ENCODE results near the gene AACS. TPM values are rescaled to one million over a fixed set of nuclear protein-coding genes. Genes with fewer than 3 reads are reported as not detected.

AACS gene
- total and polyA plus RNA-seq, 10 of the 15 experiments (the other 5 are each of a cell fraction or from before 2014, with no cell fraction given) = 10.1 to 34.0 (median 21.1) TPM

- SMC1A ChIA-PET (ENCODE audit: uncharacterized antibody, unreplicated experiment) = no interaction called here
- Histone ChIP-seq H3K79me2 (ENCODE audit: control insufficient read depth, insufficient read depth, low read length) (no peaks in the 10 kb centered on the region), H3K9me3 (replicated peaks; ENCODE audit: control insufficient read depth, insufficient read depth, low read length) (no peaks in the 10 kb centered on the region; the same call in 2 of the 3 replicates), H3K4me1 (ENCODE audit: control insufficient read depth, insufficient read depth, low read length) (no peaks in the 10 kb centered on the region), H2AFZ (ENCODE audit: control insufficient read depth, low read depth, low read length) (no peak overlapping the region), H3K27me3 (replicated peaks in 1 of 2; ENCODE audit: control insufficient read depth in 2 of 2, insufficient read depth in 2 of 2, low read length in 1 of 2) (no peaks in the 10 kb centered on the region), H3K27ac (ENCODE audit: control insufficient read depth, insufficient read depth) (no peak overlapping the region), H4K20me1 (ENCODE audit: control insufficient read depth, insufficient read depth) (no peaks in the 10 kb centered on the region), H3K36me3 (ENCODE audit: control insufficient read depth in 2 of 2, insufficient read depth in 2 of 2, low read length in 1 of 2) (no peaks in the 10 kb centered on the region), H3K4me3 (no peak overlapping the region), H3K9ac (ENCODE audit: control insufficient read depth, insufficient read depth, low read length) (no peak overlapping the region), H3K4me2 (ENCODE audit: control insufficient read depth, insufficient read depth) (no peak overlapping the region)
- in situ Hi-C loops (cut with MboI) (no loop called here), intact Hi-C loops (cut with micrococcal nuclease; ENCODE audit: unreplicated experiment) (no loop called here)
- WGBS (ENCODE audit: insufficient coverage, insufficient replicate concordance, low lambda C conversion rate, missing lambda C conversion rate) = 50% methylated on average over 2 of the region's 3 CpGs
- RAD21 ChIA-PET (ENCODE audit: unreplicated experiment) = interaction anchor here (1.6 kb wide), 1 partner anchor 10 kb away, joined by 3 read pairs; no protein-coding TSS in a partner anchor
- FAIRE-seq (no peak), ATAC-seq (no peak), DNase-seq (ENCODE audit: low read depth, low spot score) (no peak)
- TF ChIP-seq EGR1 (IDR thresholded peaks at IDR 0.05; ENCODE audit: borderline replicate concordance in 1 of 2, low read depth in 2 of 2, low read length in 2 of 2) = no peak
- TF ChIP-seq EED (IDR thresholded peaks at IDR 0.05; ENCODE audit: low read depth) = no peak
- peak; percentile 65 for TF ChIP-seq NFYB (IDR thresholded peaks at IDR 0.05; ENCODE audit: insufficient read depth, low read depth, low read length)
- POLR2A ChIA-PET = no interaction called here
- CTCF ChIA-PET = no interaction called here
- no TSS peak for BruUV-seq (replicated peaks)
These were observed 94.5 kb downstream of the AACS start for GRCh38 chr12:125159702-125160101.

- 41% methylated on average over 9 of the region's 9 CpGs for WGBS (ENCODE audit: insufficient coverage, insufficient replicate concordance, low lambda C conversion rate, missing lambda C conversion rate)
- POLR2A ChIA-PET = no interaction called here
- FAIRE-seq = no peak
- H3K4me1 ChIP-seq (ENCODE audit: control insufficient read depth, insufficient read depth, low read length) = no peaks in the 10 kb centered on the region
- no peaks in the 10 kb centered on the region; the same call in 2 of the 3 replicates for H3K9me3 ChIP-seq (replicated peaks; ENCODE audit: control insufficient read depth, insufficient read depth, low read length)
- no peak overlapping the region for H3K4me3 ChIP-seq
- RAD21 ChIA-PET (ENCODE audit: unreplicated experiment) = interaction anchor here (1.6 kb wide), 1 partner anchor 11 kb away, joined by 3 read pairs; no protein-coding TSS in a partner anchor
- BruUV-seq (replicated peaks) = no TSS peak
- H3K4me2 ChIP-seq (ENCODE audit: control insufficient read depth, insufficient read depth) = no peak overlapping the region
- no peak for ATAC-seq
- no peak overlapping the region for H3K9ac ChIP-seq (ENCODE audit: control insufficient read depth, insufficient read depth, low read length)
- no peaks in the 10 kb centered on the region for H4K20me1 ChIP-seq (ENCODE audit: control insufficient read depth, insufficient read depth)
- SMC1A ChIA-PET (ENCODE audit: uncharacterized antibody, unreplicated experiment) = no interaction called here
- H3K36me3 ChIP-seq (ENCODE audit: control insufficient read depth in 2 of 2, insufficient read depth in 2 of 2, low read length in 1 of 2) = no peaks in the 10 kb centered on the region
- no peak overlapping the region for H3K27ac ChIP-seq (ENCODE audit: control insufficient read depth, insufficient read depth)
- H3K79me2 ChIP-seq (ENCODE audit: control insufficient read depth, insufficient read depth, low read length) = no peaks in the 10 kb centered on the region
- H2AFZ ChIP-seq (ENCODE audit: control insufficient read depth, low read depth, low read length) = no peak overlapping the region
- DNase-seq (ENCODE audit: low read depth, low spot score) = no peak
- CTCF ChIA-PET = no interaction called here
- in situ Hi-C loops (cut with MboI) (no loop called here), intact Hi-C loops (cut with micrococcal nuclease; ENCODE audit: unreplicated experiment) (no loop called here)
- TF ChIP-seq PKNOX1 (IDR thresholded peaks at IDR 0.05) = no peak
- TF ChIP-seq SUZ12 (IDR thresholded peaks at IDR 0.05; ENCODE audit: unreplicated experiment) = no peak
- no peak for TF ChIP-seq BMI1 (IDR thresholded peaks at IDR 0.05; ENCODE audit: borderline replicate concordance)
- TF ChIP-seq CEBPZ (IDR thresholded peaks at IDR 0.05; ENCODE audit: low read depth, low read length) = no peak
- no peak for TF ChIP-seq MYB (IDR thresholded peaks at IDR 0.05; ENCODE audit: borderline replicate concordance, low read depth, low read length)
- no peak for TF ChIP-seq MAX (IDR thresholded peaks at IDR 0.05; ENCODE audit: low read depth, low read length)
- TF ChIP-seq E2F4 (IDR thresholded peaks at IDR 0.05; ENCODE audit: low read depth, low read length) = no peak
- no peaks in the 10 kb centered on the region for H3K27me3 ChIP-seq (replicated peaks in 1 of 2; ENCODE audit: control insufficient read depth in 2 of 2, insufficient read depth in 2 of 2, low read length in 1 of 2)
These were observed 95.2 kb downstream of the AACS start for GRCh38 chr12:125160281-125160955.
